ENCODE results near the gene B4GALT2. TPM values are rescaled to one million over a fixed set of nuclear protein-coding genes. Genes with fewer than 3 reads are reported as not detected.
A peak's percentile ranks its signal among the peaks of the same experiment; 100 is the strongest.

Gene B4GALT2
- total RNA-seq, 1 donor from 2014 or later, result 19.6 TPM

GRCh38 chr1:44002606-44003157 lies 23.7 kb downstream of the B4GALT2 start:
- no peak for DNase-seq

GRCh38 chr1:44008259-44008658 lies 29.2 kb downstream of the B4GALT2 start:
- no peak for DNase-seq

GRCh38 chr1:44010935-44011471 lies 32.0 kb downstream of the B4GALT2 start:
- no peak for DNase-seq

- no peak for DNase-seq
These were observed 33.4 kb downstream of the B4GALT2 start for GRCh38 chr1:44012404-44012803.

- DNase-seq, result no peak
These were observed 34.1 kb downstream of the B4GALT2 start for GRCh38 chr1:44012941-44013609.

- no peak for DNase-seq
These were observed 34.9 kb downstream of the B4GALT2 start for GRCh38 chr1:44013949-44014348.

GRCh38 chr1:44014365-44015104 lies 35.5 kb downstream of the B4GALT2 start:
- no peak for DNase-seq

GRCh38 chr1:44015206-44015605 lies 36.2 kb downstream of the B4GALT2 start:
- DNase-seq, result no peak

GRCh38 chr1:44016041-44016889 lies 37.3 kb downstream of the B4GALT2 start:
- no peak for DNase-seq

- no peak for DNase-seq
These were observed 37.9 kb downstream of the B4GALT2 start for GRCh38 chr1:44016890-44017400.

GRCh38 chr1:44019466-44019948 lies 40.5 kb downstream of the B4GALT2 start:
- peak; percentile 20 for DNase-seq

GRCh38 chr1:44020464-44020863 lies 41.5 kb downstream of the B4GALT2 start:
- DNase-seq, result no peak

- DNase-seq, result no peak
These were observed 42.1 kb downstream of the B4GALT2 start for GRCh38 chr1:44021156-44021555.

GRCh38 chr1:44021581-44022321 lies 42.7 kb downstream of the B4GALT2 start:
- DNase-seq, result no peak

GRCh38 chr1:44024031-44024902 lies 45.3 kb downstream of the B4GALT2 start:
- DNase-seq, result no peak

GRCh38 chr1:44024903-44025525 lies 46.0 kb downstream of the B4GALT2 start:
- no peak for DNase-seq

- DNase-seq, result no peak
These were observed 46.8 kb downstream of the B4GALT2 start for GRCh38 chr1:44025816-44026215.

- no peak for DNase-seq
These were observed 48.3 kb downstream of the B4GALT2 start for GRCh38 chr1:44027320-44027719.

- no peak for DNase-seq
These were observed 50.4 kb downstream of the B4GALT2 start for GRCh38 chr1:44029260-44029910.

Data from tongue (tissue), 2 donors.